Erythroblast (primary cell): Measurements from ENCODE around the gene C2orf68.
"Not testable (repeated sequence)": the region's sequence is repeated elsewhere in the genome, so short reads cannot be mapped to it uniquely, and the experiment has no call there.

Experiments used
- DNase-seq, 2 experiments: peaks; one replicate each; lab custom pipeline; 2025; lab: John Stamatoyannopoulos, UW
- GATA1 ChIP-seq: IDR thresholded peaks from 2 replicates; pipeline ENCODE4 v1.6.1; 2011; ENCODE audit warnings: low read depth, mild to moderate bottlenecking, control low read depth, low read length, moderate library complexity
- POLR2A ChIP-seq: IDR thresholded peaks from 2 replicates; pipeline ENCODE4 v1.6.1; 2011; ENCODE audit warnings: mild to moderate bottlenecking, low read length

The C2orf68 gene

GRCh38 chr2:85611705-85612587, at the start of gene C2orf68:
TSS of gene C2orf68 (minus strand) at chr2:85612066. CDS start at chr2:85611984, 82 bp downstream.
- TF ChIP-seq GATA1: no peak
- TF ChIP-seq POLR2A: peak; percentile 81
- DNase-seq: peak; percentile 93

- TF ChIP-seq POLR2A (no peak), GATA1 (no peak)
- DNase-seq: no peak
Observed at GRCh38 chr2:85661139-85661858, 49.4 kb upstream of the C2orf68 start.

GRCh38 chr2:85660725-85661124, 48.9 kb upstream of the C2orf68 start:
- TF ChIP-seq GATA1 (no peak), POLR2A (no peak)
- no peak for DNase-seq

- not testable (repeated sequence) for DNase-seq
Observed at GRCh38 chr2:85660301-85660700, 48.4 kb upstream of the C2orf68 start.

GRCh38 chr2:85659324-85659981, 47.6 kb upstream of the C2orf68 start:
- DNase-seq: no peak
- TF ChIP-seq POLR2A: no peak
- no peak for TF ChIP-seq GATA1

GRCh38 chr2:85657399-85657798, 45.5 kb upstream of the C2orf68 start:
- not testable (repeated sequence) for DNase-seq

GRCh38 chr2:85656468-85656867, 44.6 kb upstream of the C2orf68 start:
- TF ChIP-seq POLR2A: no peak
- no peak for TF ChIP-seq GATA1
- no peak for DNase-seq

GRCh38 chr2:85655961-85656417, 44.1 kb upstream of the C2orf68 start:
- no peak for DNase-seq
- no peak for TF ChIP-seq POLR2A
- TF ChIP-seq GATA1: no peak

GRCh38 chr2:85653996-85654395, 42.1 kb upstream of the C2orf68 start:
- DNase-seq: no peak
- TF ChIP-seq POLR2A: no peak
- no peak for TF ChIP-seq GATA1

- TF ChIP-seq POLR2A (no peak), GATA1 (no peak)
- DNase-seq: no peak
Observed at GRCh38 chr2:85652056-85652455, 40.2 kb upstream of the C2orf68 start.

- TF ChIP-seq GATA1 (no peak), POLR2A (no peak)
- DNase-seq: no peak
Observed at GRCh38 chr2:85651097-85651496, 39.2 kb upstream of the C2orf68 start.

- no peak for TF ChIP-seq POLR2A
- TF ChIP-seq GATA1: no peak
- DNase-seq: no peak
Observed at GRCh38 chr2:85650456-85650855, 38.6 kb upstream of the C2orf68 start.

GRCh38 chr2:85649201-85650190, 37.6 kb upstream of the C2orf68 start:
- TF ChIP-seq GATA1: no peak
- no peak for TF ChIP-seq POLR2A
- no peak for DNase-seq
